ENCODE data around the gene UPF2. TPM values are rescaled to one million over a fixed set of nuclear protein-coding genes. Genes with fewer than 3 reads are reported as not detected.

UPF2 gene
- total RNA-seq, 1 donor from 2014 or later = 16.1 TPM

GRCh38 chr10:11901454-11901832, 141.2 kb downstream of the UPF2 start:
- no peak for TF ChIP-seq CTCF (IDR thresholded peaks at IDR 0.05; ENCODE audit: insufficient read depth, low read length, severe bottlenecking)
- Histone ChIP-seq H3K4me3 (ENCODE audit: low read depth, low read length) (no peak overlapping the region), H3K36me3 (ENCODE audit: control insufficient read depth, insufficient read depth, low read length) (no peaks in the 10 kb centered on the region), H3K27me3 (ENCODE audit: control insufficient read depth, insufficient read depth, low read length) (no peaks in the 10 kb centered on the region)
- FAIRE-seq = no peak
- DNase-seq (ENCODE audit: low read depth) = peak; percentile 33

DNA sequence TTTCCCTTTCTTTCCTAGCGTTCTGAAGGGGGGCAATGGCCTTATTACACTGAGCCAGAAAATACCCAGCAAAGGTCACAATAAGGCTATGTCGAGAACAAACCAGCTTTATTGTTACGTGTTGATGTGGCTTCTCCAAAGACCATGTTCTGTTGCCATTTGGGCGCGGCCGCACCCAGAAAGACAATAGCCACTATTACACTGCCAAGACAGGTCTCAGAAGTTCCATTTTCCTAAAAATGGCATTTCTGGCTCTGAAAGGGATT, 141.6 kb downstream of the UPF2 start:
- no peak for TF ChIP-seq CTCF (IDR thresholded peaks at IDR 0.05; ENCODE audit: insufficient read depth, low read length, severe bottlenecking)
- no peak overlapping the region for H3K4me3 ChIP-seq (ENCODE audit: low read depth, low read length)
- H3K36me3 ChIP-seq (ENCODE audit: control insufficient read depth, insufficient read depth, low read length) = no peaks in the 10 kb centered on the region
- no peak for FAIRE-seq
- no peaks in the 10 kb centered on the region for H3K27me3 ChIP-seq (ENCODE audit: control insufficient read depth, insufficient read depth, low read length)
- DNase-seq (ENCODE audit: low read depth) = no peak

DNA sequence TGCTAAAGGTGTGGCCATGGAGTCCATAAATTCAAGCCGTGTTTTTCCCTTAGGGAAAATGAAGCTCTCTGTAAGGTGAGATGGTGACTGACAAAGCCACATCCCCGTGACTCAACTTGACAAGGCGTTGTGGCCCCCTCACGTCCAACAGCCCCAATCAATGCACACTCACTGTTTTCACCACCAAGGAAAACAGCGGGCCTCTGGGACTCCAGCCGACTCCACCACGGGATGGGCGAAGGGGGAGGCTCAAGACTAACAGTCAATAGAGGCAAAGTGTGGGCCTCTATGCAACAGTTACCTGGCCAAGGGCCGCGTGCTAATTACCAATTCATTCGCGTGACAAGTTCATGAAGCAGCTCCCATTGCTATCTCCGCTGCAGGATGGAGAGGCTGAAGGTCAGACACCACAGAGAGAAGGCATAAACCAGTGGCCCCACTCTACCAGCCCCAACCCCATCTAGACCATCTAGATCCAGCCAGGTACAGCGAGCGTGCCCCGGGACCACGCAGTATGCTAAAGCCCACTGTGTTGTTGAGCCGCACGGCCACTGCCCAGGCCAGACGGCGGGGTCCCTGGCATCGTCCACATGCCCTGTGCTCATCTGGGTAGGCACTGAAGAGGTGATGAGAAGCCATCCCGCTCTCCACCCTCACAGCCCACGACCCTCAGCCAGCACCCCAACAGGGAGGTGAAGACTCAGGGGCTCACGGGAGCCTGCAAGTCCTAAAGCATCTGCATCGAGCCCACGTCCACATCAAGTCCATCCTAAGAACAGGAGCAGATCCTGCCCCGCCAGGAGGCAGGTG, 143.3 kb downstream of the UPF2 start:
- no peak for TF ChIP-seq CTCF (IDR thresholded peaks at IDR 0.05; ENCODE audit: insufficient read depth, low read length, severe bottlenecking)
- DNase-seq (ENCODE audit: low read depth) = no peak
- Histone ChIP-seq H3K4me3 (ENCODE audit: low read depth, low read length) (no peak overlapping the region), H3K36me3 (ENCODE audit: control insufficient read depth, insufficient read depth, low read length) (no peaks in the 10 kb centered on the region), H3K27me3 (ENCODE audit: control insufficient read depth, insufficient read depth, low read length) (no peaks in the 10 kb centered on the region)
- peak; percentile 40 for FAIRE-seq

- peak; percentile 88 for DNase-seq (ENCODE audit: low read depth)
- TF ChIP-seq CTCF (IDR thresholded peaks at IDR 0.05; ENCODE audit: insufficient read depth, low read length, severe bottlenecking) = no peak
- no peaks in the 10 kb centered on the region for H3K36me3 ChIP-seq (ENCODE audit: control insufficient read depth, insufficient read depth, low read length)
- peak; percentile 94 for FAIRE-seq
- no peak overlapping the region for H3K4me3 ChIP-seq (ENCODE audit: low read depth, low read length)
- no peaks in the 10 kb centered on the region for H3K27me3 ChIP-seq (ENCODE audit: control insufficient read depth, insufficient read depth, low read length)
Observed at GRCh38 chr10:11898372-11899066, 144.1 kb downstream of the UPF2 start.

DNA sequence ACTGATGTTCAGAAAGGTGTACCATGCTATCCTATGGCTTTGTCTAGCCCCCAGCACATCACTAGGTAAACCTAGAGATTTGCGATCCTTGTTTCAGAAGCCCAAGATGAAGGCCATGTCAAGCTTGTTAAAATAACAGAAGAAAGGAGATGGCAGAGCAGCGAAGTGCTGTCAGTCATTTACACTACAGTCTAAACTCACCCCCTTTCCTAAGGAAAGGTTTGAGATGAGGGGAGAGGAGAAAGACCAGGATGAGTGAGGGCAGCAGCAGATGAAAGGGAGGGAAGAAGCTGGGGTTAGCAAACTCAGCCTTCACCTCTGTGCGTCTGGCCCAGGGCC, 144.6 kb downstream of the UPF2 start:
- no peak for TF ChIP-seq CTCF (IDR thresholded peaks at IDR 0.05; ENCODE audit: insufficient read depth, low read length, severe bottlenecking)
- Histone ChIP-seq H3K36me3 (ENCODE audit: control insufficient read depth, insufficient read depth, low read length) (no peaks in the 10 kb centered on the region), H3K27me3 (ENCODE audit: control insufficient read depth, insufficient read depth, low read length) (no peaks in the 10 kb centered on the region), H3K4me3 (ENCODE audit: low read depth, low read length) (no peak overlapping the region)
- DNase-seq (ENCODE audit: low read depth) = peak; percentile 20
- no peak for FAIRE-seq
